Lower leg skin (tissue), 4 donors: ENCODE measurements around the gene RIN1. TPM values are rescaled to one million over a fixed set of nuclear protein-coding genes. Genes with fewer than 3 reads are reported as not detected.
"Not testable (repeated sequence)": the region's sequence is repeated elsewhere in the genome, so short reads cannot be mapped to it uniquely, and the experiment has no call there.

Source experiments
- DNase-seq, 2 donors: peaks; one replicate each; pipeline ENCODE4 v3.0.0-alpha.2; 2019; ENCODE audit warnings: low spot score in 2 of 2
- H3K4me3 ChIP-seq: fragments of 200-600 bp; sonication (generic); 2 replicates; pipeline ENCODE4 v1.5.1; 2017; ENCODE audit warnings: mild to moderate bottlenecking, low read depth; ENCODE audit not compliant: poor library complexity, severe bottlenecking
- CTCF ChIP-seq, 3 donors: fragments of 450-650 bp; IDR thresholded peaks; one replicate each; pipeline ENCODE4 v1.5.1; 2016; ENCODE audit warnings: antibody characterized with exemption in 3 of 3, mild to moderate bottlenecking in 3 of 3, moderate library complexity in 2 of 3
- POLR2A ChIP-seq, 2 donors: fragments of 450-650 bp; IDR thresholded peaks; one replicate each; pipeline ENCODE4 v1.6.1; 2016 to 2017; ENCODE audit warnings: antibody characterized with exemption in 2 of 2, mild to moderate bottlenecking in 1 of 2, moderate library complexity in 1 of 2
- WGBS, 2 donors: methylation state at CpG; one replicate each; pipeline ENCODE4 v1.1.5; 2018; 5-methylcytosine and 5-hydroxymethylcytosine counted together
- intact Hi-C: fragments of 100-400 bp; cut with DNase I; formaldehyde crosslinking; loops from one replicate; pipeline ENCODE4 v1.15.0; 2023; ENCODE audit warnings: low total_unique reads
- total RNA-seq, 4 donors: library from RNA; depleted of rRNA; stranded (reverse); fragments of >200 nt; gene quantifications; one replicate each; pipeline ENCODE4 v1.1.0, GENCODE V29; 2016

RIN1 gene
- total RNA-seq, 4 donors from 2014 or later: 48.3 to 56.9 (median 53.8) TPM

GRCh38 chr11:66311470-66311964 lies 24.7 kb downstream of the RIN1 start:
- intact Hi-C loops: no loop called here
- no peak for DNase-seq
- 22 to 30% methylated on average over 26 of the region's 26 CpGs for WGBS, 2 donors
- H3K4me3 ChIP-seq: no peak overlapping the region
- no peak for TF ChIP-seq CTCF (IDR thresholded peaks at IDR 0.05)
- no peak for TF ChIP-seq POLR2A (IDR thresholded peaks at IDR 0.05)

- H3K4me3 ChIP-seq, intact Hi-C loops, DNase-seq: not testable (repeated sequence)
- WGBS, 2 donors: 79 to 82% methylated on average over 18 of the region's 18 CpGs
These were observed 25.3 kb downstream of the RIN1 start for GRCh38 chr11:66310803-66311440.

- TF ChIP-seq CTCF (IDR thresholded peaks at IDR 0.05): no peak
- TF ChIP-seq POLR2A (IDR thresholded peaks at IDR 0.05): no peak
- 77 to 90% methylated on average over 8 of the region's 8 CpGs for WGBS, 2 donors
- no peak overlapping the region for H3K4me3 ChIP-seq
- intact Hi-C loops: no loop called here
- peak in 1 of 2 donors; percentile 83 for DNase-seq
These were observed 25.9 kb downstream of the RIN1 start for GRCh38 chr11:66310324-66310723.

GRCh38 chr11:66309475-66309874 lies 26.8 kb downstream of the RIN1 start:
- TF ChIP-seq CTCF (IDR thresholded peaks at IDR 0.05): no peak
- TF ChIP-seq POLR2A (IDR thresholded peaks at IDR 0.05): no peak
- no peak overlapping the region for H3K4me3 ChIP-seq
- intact Hi-C loops: loop anchor here (5.0 kb wide), 1 partner anchor 78 kb away; no protein-coding TSS in a partner anchor
- no peak for DNase-seq
- WGBS, 2 donors: 72% methylated on average over 3 of the region's 3 CpGs

- H3K4me3 ChIP-seq: no peak overlapping the region
- intact Hi-C loops: no loop called here
- whole genome bisulfite sequencing, 2 donors: 86 to 89% methylated on average over 12 of the region's 12 CpGs
These were observed 33.6 kb downstream of the RIN1 start for GRCh38 chr11:66302656-66303055.

GRCh38 chr11:66299186-66299585 lies 37.0 kb downstream of the RIN1 start:
- TF ChIP-seq CTCF (IDR thresholded peaks at IDR 0.05): no peak
- TF ChIP-seq POLR2A (IDR thresholded peaks at IDR 0.05): no peak
- no peak overlapping the region for H3K4me3 ChIP-seq
- intact Hi-C loops: no loop called here
- DNase-seq: no peak
- WGBS, 2 donors: 65 to 81% methylated on average over 3 of the region's 3 CpGs

More at GRCh38 chr11:66302656-66303055, 33.6 kb downstream of the RIN1 start:
- TF ChIP-seq POLR2A (IDR thresholded peaks at IDR 0.05): no peak
- no peak for TF ChIP-seq CTCF (IDR thresholded peaks at IDR 0.05)
- no peak for DNase-seq
